Measurements from ENCODE around the gene C8B. TPM values are rescaled to one million over a fixed set of nuclear protein-coding genes. Genes with fewer than 3 reads are reported as not detected.

Gene C8B
- not detected for total RNA-seq

DNA sequence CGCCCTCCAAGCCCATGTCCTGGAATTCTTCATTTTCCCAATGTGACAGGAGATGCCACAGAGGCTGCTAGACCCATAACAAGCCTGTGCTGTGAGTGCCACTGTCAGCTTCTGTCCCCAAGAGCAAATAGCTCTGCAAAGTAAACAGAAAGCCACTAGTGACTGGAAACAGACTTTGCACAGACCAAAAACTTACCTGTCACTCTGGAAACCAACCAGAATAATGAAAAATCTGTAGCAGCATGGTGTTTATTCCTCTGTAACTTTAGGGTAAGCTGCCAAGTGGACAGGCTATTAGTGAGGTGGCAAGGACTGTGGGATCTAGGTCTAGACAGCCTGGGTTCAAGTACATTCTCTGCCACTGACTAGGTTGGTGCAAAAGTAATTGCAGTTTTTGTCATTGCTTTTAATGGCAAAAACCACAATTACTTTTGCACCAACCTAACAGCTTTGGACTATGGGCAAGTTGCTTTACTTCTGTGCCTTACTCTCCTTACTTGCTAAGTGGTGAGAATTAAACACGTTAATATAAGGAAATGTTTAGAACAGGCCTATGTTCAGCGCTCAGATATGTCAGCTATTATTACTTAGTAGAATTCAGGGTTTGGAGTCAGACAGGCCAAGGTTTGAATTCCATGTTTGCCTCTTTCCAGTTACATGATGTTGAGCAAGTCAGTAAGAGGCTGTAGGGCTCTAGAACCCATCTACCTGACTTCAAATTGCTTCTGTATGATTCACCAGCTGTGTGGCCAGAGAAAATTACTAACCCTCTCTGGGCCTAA, at the start of gene C8B:
Gene C8B (minus strand): TSS at position 100 of the 782 bp plus-strand sequence. CDS start 67 bp downstream, at position 33.
- DNase-seq (ENCODE audit: low spot score), result no peak
- intact Hi-C loops (cut with DNase I), result no loop called here
- no peak for ATAC-seq

GRCh38 chr1:57015071-57015470, 49.3 kb upstream of the C8B start:
- no peak for ATAC-seq
- DNase-seq (ENCODE audit: low spot score), result no peak
- intact Hi-C loops (cut with DNase I), result no loop called here

DNA sequence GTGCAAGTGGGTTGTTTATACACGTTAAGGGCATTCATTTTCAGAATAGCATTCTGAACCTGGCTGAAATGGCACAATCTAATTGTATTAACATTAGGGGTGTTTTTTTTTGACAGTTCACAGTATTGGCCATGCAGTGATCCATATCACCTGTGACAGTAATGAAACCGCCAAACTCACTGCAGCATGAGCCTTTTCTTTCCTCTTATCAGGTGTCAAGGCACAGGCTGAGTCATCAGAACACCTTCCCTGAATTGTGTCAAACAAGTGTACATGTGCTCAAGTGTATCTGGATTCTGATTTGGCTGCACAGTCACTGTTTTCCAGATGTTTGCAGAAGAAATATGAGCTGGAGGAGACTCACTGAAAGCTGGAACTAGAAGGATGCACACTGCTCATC, 47.7 kb upstream of the C8B start:
- DNase-seq (ENCODE audit: low spot score) (no peak), ATAC-seq (no peak)
- intact Hi-C loops (cut with DNase I), result no loop called here

- DNase-seq (ENCODE audit: low spot score), result no peak
- ATAC-seq, result no peak
- intact Hi-C loops (cut with DNase I), result no loop called here
Measured at GRCh38 chr1:57012315-57012714, 46.5 kb upstream of the C8B start.

- ATAC-seq (no peak), DNase-seq (ENCODE audit: low spot score) (no peak)
- intact Hi-C loops (cut with DNase I), result no loop called here
Measured at GRCh38 chr1:57010511-57010910, 44.7 kb upstream of the C8B start.

DNA sequence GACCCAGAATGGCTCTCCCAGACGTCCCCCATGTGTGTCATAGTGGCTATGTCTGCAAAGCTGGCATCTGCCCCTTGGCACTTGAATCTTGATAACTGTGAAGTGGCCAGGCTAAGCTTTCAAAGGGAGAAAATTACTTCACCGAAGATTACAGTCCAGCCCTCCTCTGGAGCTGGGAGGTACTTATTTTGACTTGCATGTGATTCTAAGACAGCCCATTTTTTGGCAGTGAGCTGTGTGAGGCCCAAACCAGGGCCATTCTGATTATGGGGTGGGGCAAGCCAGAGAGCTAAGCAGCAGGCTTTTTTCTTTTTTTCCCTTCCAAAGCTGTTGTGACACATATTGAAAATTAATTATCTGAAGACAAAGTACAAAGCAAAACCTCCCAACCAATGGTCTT, 42.1 kb upstream of the C8B start:
- intact Hi-C loops (cut with DNase I), result no loop called here
- ATAC-seq (no peak), DNase-seq (ENCODE audit: low spot score) (no peak)

GRCh38 chr1:57007472-57007871, 41.7 kb upstream of the C8B start:
- intact Hi-C loops (cut with DNase I), result no loop called here
- ATAC-seq (no peak), DNase-seq (ENCODE audit: low spot score) (no peak)

GRCh38 chr1:57003398-57004139, 37.8 kb upstream of the C8B start:
- ATAC-seq (no peak), DNase-seq (ENCODE audit: low spot score) (no peak)
- intact Hi-C loops (cut with DNase I), result no loop called here

DNA sequence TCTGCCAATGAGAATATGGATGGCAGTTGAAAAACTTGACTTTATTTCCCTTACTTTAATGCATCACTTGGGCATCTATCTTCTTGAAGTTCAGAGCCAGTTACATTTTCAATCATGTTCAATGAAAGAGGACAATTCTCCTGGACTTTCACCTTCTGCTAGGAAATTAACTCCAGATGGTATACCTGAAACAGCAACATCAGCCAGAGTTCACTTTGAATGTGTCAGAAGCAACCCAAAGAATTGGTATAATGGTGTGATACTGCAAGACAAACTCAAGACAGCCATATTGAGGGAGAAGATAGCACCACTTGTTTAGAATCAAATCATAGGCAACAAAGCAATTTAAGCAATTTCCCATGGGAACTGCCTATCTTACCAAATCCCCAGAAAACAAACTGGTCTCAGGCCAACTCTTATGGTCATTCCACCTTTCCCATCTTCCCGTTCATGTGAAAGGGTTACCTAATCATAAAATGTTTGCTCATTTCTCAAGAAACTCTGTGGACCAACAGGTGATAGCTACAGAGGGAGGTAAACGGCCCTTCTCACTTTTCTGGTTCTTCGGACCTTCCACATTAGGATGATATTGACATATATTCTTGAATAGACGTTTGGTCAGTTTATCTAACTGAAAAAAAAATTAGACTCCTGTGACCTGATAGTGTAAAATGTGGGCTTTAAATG, 29.7 kb upstream of the C8B start:
- DNase-seq (ENCODE audit: low spot score) (no peak), ATAC-seq (no peak)
- intact Hi-C loops (cut with DNase I), result no loop called here

- intact Hi-C loops (cut with DNase I), result no loop called here
Measured at GRCh38 chr1:56993475-56993874, 27.7 kb upstream of the C8B start.

DNA sequence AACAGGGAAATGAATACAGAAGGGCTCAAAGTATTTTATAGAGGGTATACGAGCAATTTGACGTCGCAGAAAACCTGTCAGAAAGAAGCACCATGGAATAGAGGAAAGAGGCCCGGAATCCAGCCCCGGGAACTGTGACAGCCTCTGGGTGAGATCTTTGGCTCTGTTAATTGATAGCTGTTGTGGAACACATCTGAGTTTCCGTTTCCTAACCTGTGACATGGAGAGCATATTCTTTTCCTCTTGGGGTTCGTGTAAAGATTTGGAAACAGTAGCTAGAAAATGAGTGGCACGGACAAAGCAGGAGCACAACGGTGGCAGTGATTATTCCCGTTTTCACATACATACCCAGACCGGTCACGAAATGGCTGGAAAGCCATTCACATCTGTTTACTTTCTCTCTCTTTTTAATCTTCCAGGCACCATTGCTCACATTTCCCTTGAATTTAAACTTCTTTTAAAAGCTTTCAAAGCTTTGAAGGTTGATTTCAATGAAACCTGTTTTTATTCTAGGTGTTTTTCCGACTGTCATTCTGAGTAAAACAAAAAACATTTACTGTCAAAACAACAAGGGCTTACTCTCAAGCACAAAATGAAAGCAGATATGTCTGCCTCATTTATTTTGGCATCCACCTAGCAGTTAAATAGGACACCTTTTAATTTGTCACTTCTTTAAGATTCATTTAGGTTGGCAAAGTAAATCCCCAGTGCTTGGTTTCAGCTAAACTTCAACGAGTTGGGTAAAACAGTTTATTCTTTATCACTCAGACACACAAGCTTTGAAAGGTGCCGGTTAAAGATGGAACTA, 26.7 kb upstream of the C8B start:
- intact Hi-C loops (cut with DNase I), result no loop called here
- no peak for DNase-seq (ENCODE audit: low spot score)
- ATAC-seq, result no peak

More at GRCh38 chr1:56993475-56993874, 27.7 kb upstream of the C8B start:
- no peak for ATAC-seq
- no peak for DNase-seq (ENCODE audit: low spot score)

DNA sequence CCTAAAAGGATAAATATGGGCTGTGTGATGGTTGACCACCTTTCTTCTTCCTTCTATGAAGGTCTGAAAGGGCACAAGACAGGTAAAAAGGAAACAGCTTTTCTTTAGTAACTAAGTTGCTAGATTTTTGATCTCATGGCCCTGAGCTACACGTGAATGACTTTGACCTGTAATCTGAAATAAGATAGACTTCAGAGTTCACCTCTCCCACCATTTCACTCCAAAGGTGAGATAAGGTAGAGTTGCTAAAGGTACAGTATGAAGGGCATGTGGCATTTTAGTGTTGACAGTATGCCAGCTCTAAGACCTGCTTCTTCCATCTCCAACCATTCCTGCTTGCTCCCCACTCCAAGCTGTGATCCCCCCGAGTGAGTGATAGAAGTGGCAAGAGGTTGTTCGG, 25.8 kb upstream of the C8B start:
- ATAC-seq (no peak), DNase-seq (ENCODE audit: low spot score) (no peak)
- intact Hi-C loops (cut with DNase I), result no loop called here

DNA sequence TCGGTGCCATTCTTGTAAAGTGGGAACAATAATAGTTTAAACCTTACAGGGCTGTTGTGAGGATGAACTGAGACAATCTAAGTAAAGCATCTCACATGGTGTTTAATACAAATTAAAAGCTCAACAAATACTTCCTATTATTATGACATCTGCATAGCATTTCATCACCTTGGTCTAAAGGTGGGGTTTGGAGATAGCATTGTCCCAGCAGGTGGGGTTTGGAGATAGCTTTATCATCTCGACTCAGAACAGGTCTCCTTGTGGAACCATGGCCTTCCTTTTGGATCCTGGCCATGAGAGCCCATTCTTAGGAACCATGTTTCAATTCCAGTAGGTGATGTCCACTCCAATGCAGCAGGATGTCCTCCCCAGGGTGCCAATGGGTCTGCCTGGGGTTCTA, 20.6 kb upstream of the C8B start:
- ATAC-seq, result no peak

DNA sequence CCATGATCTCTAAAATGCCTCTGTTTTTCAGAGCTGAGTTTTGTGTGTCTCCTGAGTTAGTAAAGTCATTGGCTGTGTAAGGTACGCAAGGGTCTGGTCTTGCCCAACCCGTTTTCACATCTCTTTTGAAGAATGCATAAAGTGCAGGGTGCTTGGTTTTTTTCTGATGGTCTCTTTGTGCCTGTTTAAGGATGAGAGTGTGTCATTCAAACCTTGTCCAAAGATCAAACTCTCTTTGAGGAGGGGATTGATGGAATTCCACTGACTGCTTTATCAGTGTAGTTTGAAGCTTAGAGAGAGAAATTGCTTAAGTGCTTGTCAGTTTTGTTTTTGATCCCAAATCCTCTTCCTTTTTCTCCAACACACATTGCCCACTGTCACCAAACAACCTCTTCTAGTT, 20.0 kb upstream of the C8B start:
- intact Hi-C loops (cut with DNase I), result no loop called here

More for the DNA sequence above, 20.6 kb upstream of the C8B start:
- DNase-seq (ENCODE audit: low spot score), result no peak
- intact Hi-C loops (cut with DNase I), result no loop called here

GRCh38 chr1:56983484-56983883, 17.7 kb upstream of the C8B start:
- no peak for ATAC-seq
- intact Hi-C loops (cut with DNase I), result no loop called here

More for the DNA sequence above, 20.0 kb upstream of the C8B start:
- no peak for ATAC-seq
- no peak for DNase-seq (ENCODE audit: low spot score)

DNA sequence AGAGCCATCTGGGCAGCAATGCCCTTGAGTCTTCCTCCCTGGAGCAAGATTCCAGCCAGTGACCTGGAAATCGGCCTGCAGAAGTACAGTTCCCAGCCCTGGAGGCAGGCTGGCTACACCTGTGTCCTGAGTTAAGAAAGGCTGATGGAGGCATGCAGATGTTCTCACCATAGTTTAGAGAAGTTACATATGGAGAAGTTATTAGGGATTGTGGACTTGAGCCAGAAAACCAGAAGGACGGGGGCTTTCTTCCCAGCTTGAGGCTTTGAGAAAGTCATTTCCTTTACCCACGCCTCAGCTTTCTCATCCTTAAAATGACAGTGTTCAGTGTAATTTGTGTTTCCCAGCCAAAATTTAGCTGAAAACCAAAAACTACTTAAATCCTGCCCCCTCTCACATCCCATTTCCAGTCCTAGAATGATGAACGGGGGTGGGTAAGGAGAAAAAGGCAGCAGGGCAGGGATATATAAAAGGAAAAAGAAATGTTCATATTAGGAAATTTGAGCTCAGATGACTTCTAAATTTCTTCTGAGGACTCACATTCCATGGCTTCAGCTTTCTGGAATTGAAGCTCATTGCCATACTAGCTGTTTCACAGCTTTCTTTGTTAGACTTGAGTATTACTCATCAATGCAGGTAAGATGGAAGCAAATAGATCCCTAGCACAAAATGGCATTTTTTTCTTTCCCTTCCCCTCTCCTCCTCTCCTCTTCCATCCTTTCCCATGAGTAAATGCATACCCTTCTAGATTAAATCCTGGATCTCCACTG, 14.4 kb upstream of the C8B start:
- intact Hi-C loops (cut with DNase I), result no loop called here
- ATAC-seq (no peak), DNase-seq (ENCODE audit: low spot score) (no peak)

More at GRCh38 chr1:56983484-56983883, 17.7 kb upstream of the C8B start:
- no peak for DNase-seq (ENCODE audit: low spot score)

DNA sequence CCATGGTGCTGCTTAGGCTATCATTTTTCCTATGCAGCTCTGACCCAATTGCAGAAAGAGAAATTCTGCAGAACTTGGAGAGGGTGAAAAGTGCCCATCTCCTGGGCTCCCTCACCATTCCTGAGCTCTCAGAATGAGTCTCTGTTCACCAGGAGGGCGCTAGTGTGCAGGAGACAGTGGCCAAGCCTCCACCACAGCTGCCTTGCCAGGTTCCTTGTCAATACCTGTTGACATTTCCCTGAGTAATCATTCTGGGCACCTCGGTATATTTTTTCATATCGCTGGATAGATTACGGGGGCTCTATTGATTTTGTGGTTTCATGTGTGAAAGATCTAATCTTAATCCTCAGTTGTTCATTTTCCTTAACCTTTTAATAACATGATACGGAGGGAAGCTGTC, 13.0 kb upstream of the C8B start:
- intact Hi-C loops (cut with DNase I), result no loop called here
- ATAC-seq, result no peak

DNA sequence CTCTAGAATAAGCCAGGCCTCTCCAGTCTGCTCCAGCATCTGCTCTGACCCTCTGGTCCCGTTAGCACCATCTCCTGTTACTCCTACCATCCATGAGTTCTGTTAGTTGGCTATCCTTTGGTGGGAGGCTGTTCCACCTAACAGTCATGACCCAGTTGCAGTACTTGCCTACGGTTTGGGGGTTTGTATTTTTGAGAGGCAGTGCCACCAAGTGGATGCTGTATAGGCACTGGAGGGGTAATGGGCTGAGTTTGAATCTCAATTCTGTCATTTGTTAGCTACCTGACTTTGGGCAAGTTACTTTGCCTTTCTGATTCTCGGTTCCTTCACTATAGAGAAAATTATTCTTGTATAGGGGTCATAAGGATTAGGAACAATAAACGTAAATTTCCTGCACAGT, 12.1 kb upstream of the C8B start:
- intact Hi-C loops (cut with DNase I), result no loop called here
- ATAC-seq (no peak), DNase-seq (ENCODE audit: low spot score) (no peak)

More for the DNA sequence above, 13.0 kb upstream of the C8B start:
- DNase-seq (ENCODE audit: low spot score), result no peak

All from sciatic nerve (tissue), 2 donors.